Stimulated activated naive B cell treated with anti-CD40 and anti-IgM and Interleukin-4, amounts not matched to agents 10 μg/mL and 1 μg/mL and 100 μg/mL, for 72 hours (primary cell): ENCODE measurements around the gene SNX18.

Experiments used
- ATAC-seq, 2 donors: fragments of 150-1000 bp; cut with Tn5 transposase; replicated peaks; 2 replicates each; pipeline ENCODE4 v1.10.0; 2021; ENCODE audit warnings: moderate library complexity in 1 of 2
- DNase-seq: peaks from one replicate; pipeline ENCODE4 v3.0.0; 2021
- H3K27ac Mint-ChIP-seq: one replicate; pipeline ENCODE4 v1.8.0; 2022; ENCODE audit warnings: mild to moderate bottlenecking, mixed read lengths
- H3K27me3 Mint-ChIP-seq, 2 donors: one replicate each; pipeline ENCODE4 v1.8.0; 2022; ENCODE audit warnings: mixed read lengths in 2 of 2
- H3K36me3 Mint-ChIP-seq, 2 donors: one replicate each; pipeline ENCODE4 v1.8.0; 2022; ENCODE audit warnings: mixed read lengths in 2 of 2, mild to moderate bottlenecking in 1 of 2
- H3K4me1 Mint-ChIP-seq, 2 donors: one replicate each; pipeline ENCODE4 v1.8.0; 2022; ENCODE audit warnings: mixed read lengths in 2 of 2, mild to moderate bottlenecking in 1 of 2
- H3K4me3 Mint-ChIP-seq, 2 donors: one replicate each; pipeline ENCODE4 v1.8.0; 2022; ENCODE audit warnings: mild to moderate bottlenecking in 2 of 2, mixed read lengths in 2 of 2, moderate library complexity in 1 of 2
- H3K9me3 Mint-ChIP-seq, 2 donors: one replicate each; pipeline ENCODE4 v1.8.0; 2022; ENCODE audit warnings: mixed read lengths in 2 of 2, mild to moderate bottlenecking in 1 of 2

The SNX18 gene

DNA sequence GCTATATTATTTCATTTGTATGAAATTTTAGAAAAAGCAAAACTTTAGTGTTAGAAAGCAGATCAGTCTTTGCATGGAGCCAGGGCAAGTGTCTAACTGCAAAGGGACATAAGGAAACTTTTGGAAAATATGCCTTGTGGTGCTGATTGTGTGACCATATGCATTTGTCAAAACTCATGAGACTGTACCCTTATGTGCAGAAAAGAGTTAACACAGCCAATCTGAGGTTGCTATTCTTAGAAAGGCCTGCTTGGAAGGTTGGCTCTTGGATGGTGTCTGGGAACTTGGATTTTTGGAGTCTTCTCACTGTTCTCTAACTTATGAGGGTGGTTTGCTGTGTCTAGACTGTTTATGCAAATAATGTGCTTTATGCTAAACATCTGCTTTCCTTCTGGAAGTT is 76.6 kb downstream of the SNX18 start:
- Mint-ChIP-seq H3K4me1 (peaks cover 17 to 22% of the 10 kb centered on the region in 2 donors), H3K9me3 (peaks cover 14 to 15% of the 10 kb centered on the region in 2 donors), H3K4me3 (no peak overlapping the region), H3K27ac (no peak overlapping the region), H3K36me3 (peaks cover 10 to 21% of the 10 kb centered on the region in 2 donors), H3K27me3 (peaks cover 0 to 4% of the 10 kb centered on the region in 2 donors)
- no peak for ATAC-seq
- no peak for DNase-seq

DNA sequence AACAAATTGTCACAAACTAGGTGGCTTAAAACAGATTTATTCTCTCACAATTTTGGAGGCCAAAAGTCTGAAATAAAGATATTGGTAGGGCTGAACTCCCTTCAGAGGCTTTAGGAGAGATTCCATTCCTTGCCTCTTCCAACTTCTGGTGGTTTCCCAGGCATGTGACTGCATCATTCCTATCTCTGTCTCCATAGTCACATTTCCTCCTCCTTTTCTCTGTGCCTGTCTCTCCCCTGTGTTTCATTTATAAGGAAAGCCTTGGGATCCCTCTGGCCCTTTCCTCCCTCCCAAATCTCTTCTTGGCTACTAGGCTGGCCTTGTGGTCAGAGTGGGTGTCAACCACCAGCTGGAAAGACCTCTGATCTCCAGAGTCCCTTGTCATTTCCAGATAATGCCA is 78.2 kb downstream of the SNX18 start:
- Mint-ChIP-seq H3K9me3 (peaks cover 15 to 16% of the 10 kb centered on the region in 2 donors), H3K4me1 (peaks cover 8 to 12% of the 10 kb centered on the region in 2 donors), H3K36me3 (peaks cover 10 to 21% of the 10 kb centered on the region in 2 donors), H3K27me3 (peaks cover 0 to 4% of the 10 kb centered on the region in 2 donors), H3K27ac (no peak overlapping the region), H3K4me3 (no peak overlapping the region)
- DNase-seq, result no peak
- no peak for ATAC-seq
